Endothelial cell of umbilical vein (primary cell): ENCODE data around the gene BST2. TPM values are rescaled to one million over a fixed set of nuclear protein-coding genes. Genes with fewer than 3 reads are reported as not detected.
A peak's percentile ranks its signal among the peaks of the same experiment; 100 is the strongest.

Source experiments
- BruUV-seq: library from RNA; stranded (reverse); fragments of 400-500 nt; replicated peaks from 2 replicates; lab custom pipeline; 2021; lab: Mats Ljungman, UMichigan
- CTCF ChIA-PET: fragments of 300-600, 350-600 bp; sonication (Branson Sonifier 250); formaldehyde crosslinking; loops from one replicate; lab custom pipeline; 2021; ENCODE audit warnings: antibody characterized with exemption, inconsistent platforms; lab: Charles Lee
- POLR2A ChIA-PET: fragments of 300-600, 350-600 bp; sonication (Branson Sonifier 250); formaldehyde crosslinking; loops from one replicate; lab custom pipeline; 2021; ENCODE audit warnings: antibody characterized with exemption, inconsistent platforms; lab: Charles Lee
- DNase-seq: peaks from one replicate; pipeline ENCODE4 v3.0.0-alpha.2; 2011; ENCODE audit warnings: low read depth, low spot score
- FAIRE-seq: peaks from 2 replicates; lab custom pipeline; 2011; peaks lifted over from hg19 to GRCh38; lab: Jason Lieb, UNC
- H2AFZ ChIP-seq: 2 replicates; pipeline ENCODE4 v1.6.0; 2012; ENCODE audit warnings: low read depth, low read length, control low read depth, inconsistent platforms
- H3K27ac ChIP-seq: 2 replicates; pipeline ENCODE4 v1.5.1; 2011; ENCODE audit warnings: low read depth, mild to moderate bottlenecking, control low read depth, low read length, moderate library complexity; ENCODE audit not compliant: insufficient read depth
- H3K27me3 ChIP-seq, 2 experiments: 2 replicates each; pipeline versions ENCODE4 v1.6.0 to v1.6.1; 2011; ENCODE audit warnings: low read length in 2 of 2, mixed read lengths in 1 of 2; ENCODE audit not compliant: control insufficient read depth in 2 of 2, insufficient read depth in 2 of 2
- H3K36me3 ChIP-seq, 2 experiments: 2 replicates in 1 of 2; 3 replicates in 1 of 2; pipeline ENCODE4 v1.5.1; 2011; ENCODE audit warnings: low read length in 2 of 2, mild to moderate bottlenecking in 1 of 2, moderate library complexity in 1 of 2; ENCODE audit not compliant: control insufficient read depth in 2 of 2, insufficient read depth in 2 of 2; ENCODE audit errors: extremely low read depth in 1 of 2
- H3K4me1 ChIP-seq: 3 replicates; pipeline ENCODE4 v1.5.1; 2011; ENCODE audit warnings: mild to moderate bottlenecking, low read length; ENCODE audit not compliant: control insufficient read depth, insufficient read depth; ENCODE audit errors: extremely low read depth
- H3K4me2 ChIP-seq: 2 replicates; pipeline ENCODE4 v1.6.1; 2011; ENCODE audit warnings: low read length, control low read depth, mixed read lengths; ENCODE audit not compliant: insufficient read depth
- H3K4me3 ChIP-seq, 3 experiments: fragments of 200-600 bp in 1 of 3; sonication (generic), shearing (Covaris generic) in 1 of 3; replicated peaks in 1 of 3; 2 replicates each; pipeline ENCODE4 v1.5.1; 2011 to 2016; ENCODE audit warnings: control low read depth in 3 of 3, low read length in 3 of 3, mild to moderate bottlenecking in 2 of 3, inconsistent platforms in 1 of 3, low read depth in 1 of 3, moderate library complexity in 1 of 3; ENCODE audit not compliant: insufficient read depth in 1 of 3
- H3K79me2 ChIP-seq: 2 replicates; pipeline ENCODE4 v1.6.0; 2012; ENCODE audit warnings: low read length, inconsistent platforms; ENCODE audit not compliant: control insufficient read depth, insufficient read depth
- H3K9ac ChIP-seq: replicated peaks from 2 replicates; pipeline ENCODE3; 2011; ENCODE audit warnings: low read length, control low read depth; ENCODE audit not compliant: insufficient read depth; ENCODE audit errors: extremely low read depth
- H3K9me1 ChIP-seq: replicated peaks from 3 replicates; pipeline ENCODE4 v1.6.0; 2011; ENCODE audit warnings: mild to moderate bottlenecking, low read length; ENCODE audit not compliant: control insufficient read depth, insufficient read depth; ENCODE audit errors: extremely low read depth
- H3K9me3 ChIP-seq: replicated peaks from 2 replicates; pipeline ENCODE4 v1.5.1; 2012; ENCODE audit warnings: low read length, inconsistent platforms; ENCODE audit not compliant: control insufficient read depth, insufficient read depth
- H4K20me1 ChIP-seq: replicated peaks from 2 replicates; pipeline ENCODE3; 2011; ENCODE audit warnings: mild to moderate bottlenecking, low read length; ENCODE audit not compliant: control insufficient read depth, insufficient read depth; ENCODE audit errors: extremely low read depth
- EZH2 ChIP-seq: IDR thresholded peaks from 2 replicates; pipeline ENCODE4 v1.6.1; 2012; ENCODE audit warnings: borderline replicate concordance, low read depth, mild to moderate bottlenecking, moderate library complexity, low read length, inconsistent platforms; ENCODE audit not compliant: severe bottlenecking
- GATA2 ChIP-seq: IDR thresholded peaks from 2 replicates; pipeline ENCODE4 v1.7.0; 2011; ENCODE audit warnings: low read depth, mild to moderate bottlenecking, moderate library complexity, mixed read lengths, low read length; ENCODE audit not compliant: insufficient read length, insufficient read depth
- dilution Hi-C: fragments of 300-500 bp; cut with MboI; formaldehyde crosslinking; loops from one replicate; pipeline ENCODE4 v1.15.0; 2019; ENCODE audit warnings: low sequenced_read_pairs; ENCODE audit not compliant: extremely low pct_ligation_motif_present
- intact Hi-C: fragments of 100-400 bp; cut with micrococcal nuclease; formaldehyde crosslinking; loops from one replicate; pipeline ENCODE4 v1.10.0; 2022
- polyA plus RNA-seq, 4 experiments: library from polyadenylated mRNA; depleted of rRNA in 3 of 4; stranded (reverse) in 3 of 4; unstranded in 1 of 4; fragments of >200 nt; gene quantifications; 2 replicates each; pipeline versions ENCODE4 v1.2.1 to v1.2.3, GENCODE V29; 2011 to 2012; ENCODE audit warnings: missing spikeins in 1 of 4
- total RNA-seq: library from RNA; stranded (reverse); gene quantifications from 2 replicates; pipeline ENCODE4 v1.2.3, GENCODE V29; 2021
- TF ChIP-seq, protein P1 (sequence below): IDR thresholded peaks from 2 replicates; pipeline ENCODE4 v1.6.1; 2011; ENCODE audit not compliant: insufficient read depth, insufficient read length
- TF ChIP-seq, protein P2 (sequence below), 2 donors: IDR thresholded peaks; 1 replicate in 1 of 2; 2 replicates in 1 of 2; pipeline ENCODE4 v1.5.1; 2011; ENCODE audit warnings: low read length in 2 of 2, mild to moderate bottlenecking in 2 of 2, moderate library complexity in 2 of 2, control low read depth in 1 of 2, inconsistent platforms in 1 of 2, low read depth in 1 of 2; ENCODE audit not compliant: insufficient read depth in 1 of 2; ENCODE audit errors: extremely low read depth in 1 of 2

Gene BST2
- total and polyA plus RNA-seq, 2 donors (not counting 3 experiments of a cell fraction or from before 2014, with no cell fraction given): 21.2 to 146 TPM

DNA sequence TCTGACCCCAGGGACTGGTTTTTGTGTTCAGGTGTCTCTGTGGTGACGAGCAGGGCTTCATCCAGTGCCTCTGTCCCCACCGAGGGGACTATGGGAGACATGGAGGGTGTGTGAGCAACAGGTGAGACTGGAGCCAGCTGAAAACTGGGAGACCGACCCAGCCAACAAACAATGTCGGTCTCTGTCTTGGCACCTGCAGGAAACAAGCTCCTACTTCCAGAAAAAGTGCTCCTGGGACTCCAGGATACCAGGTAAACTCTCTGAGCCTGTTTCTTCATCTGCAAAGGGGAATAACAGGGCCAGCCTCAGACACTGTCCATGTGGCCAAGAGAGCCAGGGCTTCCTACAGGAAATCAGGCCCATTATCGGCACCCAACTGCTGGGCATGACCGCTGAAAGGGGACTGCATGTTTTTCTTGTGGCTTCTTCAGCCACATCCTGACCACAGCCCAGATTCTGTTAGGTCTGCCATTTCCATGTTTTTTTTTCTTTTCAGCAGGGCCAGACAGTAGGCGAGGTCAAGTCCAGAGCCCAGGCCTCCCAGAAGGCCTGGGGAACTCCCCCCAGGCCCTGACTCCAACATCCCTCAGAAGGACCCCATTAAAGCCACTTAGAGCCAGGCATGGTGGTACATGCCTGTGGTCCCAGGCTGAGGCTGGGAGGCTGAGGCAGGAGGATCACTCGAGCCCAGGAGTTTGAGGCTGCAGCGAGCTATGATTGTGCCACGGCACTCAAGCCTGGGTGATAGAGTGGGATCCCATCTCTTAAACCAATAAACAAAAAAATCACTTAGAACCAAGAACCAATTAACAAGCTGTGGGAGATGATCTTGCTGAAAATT, 836 bp upstream of the BST2 start:
- Histone ChIP-seq H3K9ac (no peak overlapping the region), H2AFZ (peak overlapping the region; percentile 4), H3K4me1 (peaks cover 22% of the 10 kb centered on the region), H3K79me2 (peaks cover 8% of the 10 kb centered on the region), H4K20me1 (no peaks in the 10 kb centered on the region), H3K27me3 (no peaks in the 10 kb centered on the region), H3K36me3 (no peaks in the 10 kb centered on the region), H3K4me2 (peak overlapping the region; percentile 64), H3K27ac (peak overlapping the region; percentile 7), H3K9me1 (no peaks in the 10 kb centered on the region), H3K9me3 (no peaks in the 10 kb centered on the region), H3K4me3 (no peak overlapping the region)
- FAIRE-seq (peak; percentile 77), DNase-seq (peak; percentile 41)
- BruUV-seq: TSS peak; percentile 87
- dilution Hi-C loops (no loop called here), intact Hi-C loops (loop anchor here (10.0 kb wide), 1 partner anchor 149 kb away; the partner anchor contains the start of gene COLGALT1)
- ChIA-PET POLR2A (interaction anchor here (1.5 kb wide), 1 partner anchor 12 kb away, joined by 4 read pairs; no protein-coding TSS in a partner anchor), CTCF (interaction anchor here (0.9 to 1.8 kb wide), 7 partner anchors 9 to 453 kb away, joined by 3 to 7 read pairs (median 3); partner anchors contain the start of gene MVB12A)
- no peak for TF ChIP-seq EZH2
- TF ChIP-seq, protein P1, sequence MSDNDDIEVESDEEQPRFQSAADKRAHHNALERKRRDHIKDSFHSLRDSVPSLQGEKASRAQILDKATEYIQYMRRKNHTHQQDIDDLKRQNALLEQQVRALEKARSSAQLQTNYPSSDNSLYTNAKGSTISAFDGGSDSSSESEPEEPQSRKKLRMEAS: peak; percentile 18
- TF ChIP-seq GATA2: no peak
- TF ChIP-seq, protein P2, sequence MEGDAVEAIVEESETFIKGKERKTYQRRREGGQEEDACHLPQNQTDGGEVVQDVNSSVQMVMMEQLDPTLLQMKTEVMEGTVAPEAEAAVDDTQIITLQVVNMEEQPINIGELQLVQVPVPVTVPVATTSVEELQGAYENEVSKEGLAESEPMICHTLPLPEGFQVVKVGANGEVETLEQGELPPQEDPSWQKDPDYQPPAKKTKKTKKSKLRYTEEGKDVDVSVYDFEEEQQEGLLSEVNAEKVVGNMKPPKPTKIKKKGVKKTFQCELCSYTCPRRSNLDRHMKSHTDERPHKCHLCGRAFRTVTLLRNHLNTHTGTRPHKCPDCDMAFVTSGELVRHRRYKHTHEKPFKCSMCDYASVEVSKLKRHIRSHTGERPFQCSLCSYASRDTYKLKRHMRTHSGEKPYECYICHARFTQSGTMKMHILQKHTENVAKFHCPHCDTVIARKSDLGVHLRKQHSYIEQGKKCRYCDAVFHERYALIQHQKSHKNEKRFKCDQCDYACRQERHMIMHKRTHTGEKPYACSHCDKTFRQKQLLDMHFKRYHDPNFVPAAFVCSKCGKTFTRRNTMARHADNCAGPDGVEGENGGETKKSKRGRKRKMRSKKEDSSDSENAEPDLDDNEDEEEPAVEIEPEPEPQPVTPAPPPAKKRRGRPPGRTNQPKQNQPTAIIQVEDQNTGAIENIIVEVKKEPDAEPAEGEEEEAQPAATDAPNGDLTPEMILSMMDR (IDR thresholded peaks at IDR 0.05; ENCODE audit: extremely low read depth in 1 of 2, insufficient read depth in 1 of 2, low read depth in 1 of 2, low read length in 2 of 2): no peak
